Measurements from ENCODE around the gene NCOA7.
"Not testable (repeated sequence)": the region's sequence is repeated elsewhere in the genome, so short reads cannot be mapped to it uniquely, and the experiment has no call there.

The NCOA7 gene

GRCh38 chr6:125836466-125836865 is 45.7 kb downstream of the NCOA7 start:
- DNase-seq (ENCODE audit: low read depth), result no peak

- no peak for DNase-seq (ENCODE audit: low read depth)
These were observed 48.7 kb downstream of the NCOA7 start for GRCh38 chr6:125839471-125839870.

GRCh38 chr6:125839879-125840278 is 49.1 kb downstream of the NCOA7 start:
- no peak for DNase-seq (ENCODE audit: low read depth)

- DNase-seq (ENCODE audit: low read depth), result no peak
These were observed 50.8 kb downstream of the NCOA7 start for GRCh38 chr6:125841356-125842090.

- no peak for DNase-seq (ENCODE audit: low read depth)
These were observed 51.4 kb downstream of the NCOA7 start for GRCh38 chr6:125842091-125842626.

GRCh38 chr6:125843593-125843992 is 52.8 kb downstream of the NCOA7 start:
- no peak for DNase-seq (ENCODE audit: low read depth)

GRCh38 chr6:125844989-125845388 is 54.2 kb downstream of the NCOA7 start:
- no peak for DNase-seq (ENCODE audit: low read depth)

GRCh38 chr6:125846292-125847024 is 55.7 kb downstream of the NCOA7 start:
- DNase-seq (ENCODE audit: low read depth), result no peak

GRCh38 chr6:125848286-125848685 is 57.5 kb downstream of the NCOA7 start:
- not testable (repeated sequence) for DNase-seq (ENCODE audit: low read depth)

GRCh38 chr6:125850361-125850760 is 59.6 kb downstream of the NCOA7 start:
- DNase-seq (ENCODE audit: low read depth), result no peak

GRCh38 chr6:125852587-125852986 is 61.8 kb downstream of the NCOA7 start:
- DNase-seq (ENCODE audit: low read depth), result no peak

GRCh38 chr6:125853168-125853567 is 62.4 kb downstream of the NCOA7 start:
- DNase-seq (ENCODE audit: low read depth), result no peak

GRCh38 chr6:125853756-125854155 is 63.0 kb downstream of the NCOA7 start:
- no peak for DNase-seq (ENCODE audit: low read depth)

- no peak for DNase-seq (ENCODE audit: low read depth)
These were observed 63.6 kb downstream of the NCOA7 start for GRCh38 chr6:125854355-125854754.

GRCh38 chr6:125855783-125856182 is 65.0 kb downstream of the NCOA7 start:
- no peak for DNase-seq (ENCODE audit: low read depth)

- no peak for DNase-seq (ENCODE audit: low read depth)
These were observed 67.1 kb downstream of the NCOA7 start for GRCh38 chr6:125857846-125858245.

GRCh38 chr6:125858427-125859320 is 67.9 kb downstream of the NCOA7 start:
- no peak for DNase-seq (ENCODE audit: low read depth)

GRCh38 chr6:125859727-125860126 is 69.0 kb downstream of the NCOA7 start:
- DNase-seq (ENCODE audit: low read depth), result no peak

- no peak for DNase-seq (ENCODE audit: low read depth)
These were observed 72.3 kb downstream of the NCOA7 start for GRCh38 chr6:125863023-125863422.

- DNase-seq (ENCODE audit: low read depth), result no peak
These were observed 74.3 kb downstream of the NCOA7 start for GRCh38 chr6:125865015-125865414.

- no peak for DNase-seq (ENCODE audit: low read depth)
These were observed 75.7 kb downstream of the NCOA7 start for GRCh38 chr6:125866433-125866832.

GRCh38 chr6:125867483-125867942 is 76.8 kb downstream of the NCOA7 start:
- peak; percentile 54 for DNase-seq (ENCODE audit: low read depth)
